Upper lobe of right lung (tissue), 1 donor: ENCODE measurements around the gene RUNDC1. TPM values are rescaled to one million over a fixed set of nuclear protein-coding genes. Genes with fewer than 3 reads are reported as not detected.
A peak's percentile ranks its signal among the peaks of the same experiment; 100 is the strongest.

Experiments used
- ATAC-seq: fragments of 200-7000 bp; cut with Tn5 transposase; one replicate; pipeline ENCODE4 v1.9.1; 2020; ENCODE audit warnings: mild to moderate bottlenecking, moderate library complexity
- DNase-seq: peaks from one replicate; pipeline ENCODE4 v3.0.0-alpha.2; 2020
- H3K27ac ChIP-seq: fragments of 200-600 bp; one replicate; pipeline ENCODE4 v1.8.0; 2022
- H3K27me3 ChIP-seq: fragments of 200-600 bp; one replicate; pipeline ENCODE4 v1.8.0; 2022; ENCODE audit warnings: mild to moderate bottlenecking
- H3K36me3 ChIP-seq: fragments of 200-600 bp; one replicate; pipeline ENCODE4 v1.8.0; 2022
- H3K4me1 ChIP-seq: fragments of 200-600 bp; one replicate; pipeline ENCODE4 v1.8.0; 2022
- H3K4me3 ChIP-seq: fragments of 200-600 bp; one replicate; pipeline ENCODE4 v1.8.0; 2022; ENCODE audit warnings: mild to moderate bottlenecking
- H3K9me3 ChIP-seq: fragments of 200-600 bp; one replicate; pipeline ENCODE4 v1.8.0; 2022
- CTCF ChIP-seq: fragments of 200-600 bp; IDR thresholded peaks from one replicate; pipeline ENCODE4 v1.8.0; 2022; ENCODE audit warnings: antibody characterized with exemption
- intact Hi-C: fragments of 100-400 bp; cut with DNase I; formaldehyde crosslinking; loops from one replicate; pipeline ENCODE4 v1.11.0; 2022
- total RNA-seq: library from RNA; stranded (reverse); fragmentation: NEBNext Ultra II Directional; extraction: Animal tissue kit (Norgen Biotek cat#: 25700); gene quantifications from one replicate; pipeline ENCODE4 v1.2.1, GENCODE V29; 2021
- donor health status: DM: no; HTN: yes; CAD: no; lungs with severe emphysema.

RUNDC1 gene
- total RNA-seq, 1 donor from 2014 or later, result 14.4 TPM

- DNase-seq, result no peak
- H3K36me3 ChIP-seq, result peaks cover 64% of the 10 kb centered on the region
- H3K4me1 ChIP-seq, result peaks cover 35% of the 10 kb centered on the region
These were observed 33.8 kb downstream of the RUNDC1 start for GRCh38 chr17:43014020-43014648.

GRCh38 chr17:43014649-43015542 is 34.5 kb downstream of the RUNDC1 start:
- H3K36me3 ChIP-seq, result peaks cover 64% of the 10 kb centered on the region
- peak overlapping the region; percentile 65 for H3K27ac ChIP-seq
- no peak overlapping the region for H3K4me3 ChIP-seq
- no peaks in the 10 kb centered on the region for H3K9me3 ChIP-seq
- H3K4me1 ChIP-seq, result peaks cover 43% of the 10 kb centered on the region
- no peak for TF ChIP-seq CTCF
- no peaks in the 10 kb centered on the region for H3K27me3 ChIP-seq
- intact Hi-C loops, result no loop called here
- ATAC-seq (no peak), DNase-seq (no peak)

More at GRCh38 chr17:43014020-43014648, 33.8 kb downstream of the RUNDC1 start:
- Histone ChIP-seq H3K4me3 (no peak overlapping the region), H3K27me3 (no peaks in the 10 kb centered on the region), H3K27ac (peak overlapping the region; percentile 65), H3K9me3 (no peaks in the 10 kb centered on the region)
- no peak for ATAC-seq
- intact Hi-C loops, result no loop called here
- TF ChIP-seq CTCF, result no peak

- Histone ChIP-seq H3K4me3 (no peak overlapping the region), H3K9me3 (no peaks in the 10 kb centered on the region), H3K27me3 (no peaks in the 10 kb centered on the region), H3K27ac (peak overlapping the region; percentile 65), H3K4me1 (peaks cover 44% of the 10 kb centered on the region), H3K36me3 (peaks cover 64% of the 10 kb centered on the region)
- TF ChIP-seq CTCF, result no peak
- ATAC-seq, result peak; percentile 61
- DNase-seq, result no peak
- intact Hi-C loops, result no loop called here
These were observed 35.2 kb downstream of the RUNDC1 start for GRCh38 chr17:43015579-43015978.

- no peaks in the 10 kb centered on the region for H3K9me3 ChIP-seq
- peak overlapping the region; percentile 40 for H3K27ac ChIP-seq
- no peak for TF ChIP-seq CTCF
- H3K4me3 ChIP-seq, result no peak overlapping the region
- H3K4me1 ChIP-seq, result peaks cover 48% of the 10 kb centered on the region
- ATAC-seq (no peak), DNase-seq (no peak)
- H3K27me3 ChIP-seq, result no peaks in the 10 kb centered on the region
- H3K36me3 ChIP-seq, result peaks cover 64% of the 10 kb centered on the region
- intact Hi-C loops, result no loop called here
These were observed 35.9 kb downstream of the RUNDC1 start for GRCh38 chr17:43016216-43016615.

- no peak for ATAC-seq
- H3K27ac ChIP-seq, result no peak overlapping the region
- H3K27me3 ChIP-seq, result no peaks in the 10 kb centered on the region
- peaks cover 50% of the 10 kb centered on the region for H3K36me3 ChIP-seq
- no peak for TF ChIP-seq CTCF
- H3K4me1 ChIP-seq, result peaks cover 52% of the 10 kb centered on the region
- H3K9me3 ChIP-seq, result no peaks in the 10 kb centered on the region
- intact Hi-C loops, result no loop called here
- no peak for DNase-seq
- H3K4me3 ChIP-seq, result no peak overlapping the region
These were observed 37.9 kb downstream of the RUNDC1 start for GRCh38 chr17:43018008-43018853.
